GM12891 (cell line): Measurements from ENCODE around the gene DDX39B.

Experiments used
- POLR2A ChIP-seq: IDR thresholded peaks from 2 replicates; pipeline ENCODE4 v1.6.1; 2011; ENCODE audit warnings: low read depth, low read length, control low read depth
- POLR2AphosphoS5 ChIP-seq: IDR thresholded peaks from 2 replicates; pipeline ENCODE4 v1.6.1; 2011; ENCODE audit warnings: low read depth, low read length, control low read depth
- TAF1 ChIP-seq: IDR thresholded peaks from 2 replicates; pipeline ENCODE4 v1.6.1; 2011; ENCODE audit warnings: low read depth, low read length, control low read depth

GRCh38 chr6:31525932-31526591 is 15.7 kb downstream of the DDX39B start:
- TF ChIP-seq TAF1 (no peak), POLR2AphosphoS5 (no peak), POLR2A (no peak)
